Measurements from ENCODE around the gene PPP1R1B. TPM values are rescaled to one million over a fixed set of nuclear protein-coding genes. Genes with fewer than 3 reads are reported as not detected.

Gene PPP1R1B
- total RNA-seq, 1 donor from 2014 or later = 1.2 TPM

Other genes with a start within 250 kb of the PPP1R1B start
- 11.0 TPM for gene FBXL20, start 225.3 kb upstream of the PPP1R1B start, total RNA-seq
- gene MED1, start 175.7 kb upstream of the PPP1R1B start, total RNA-seq = 24.2 TPM
- gene CDK12, start 165.5 kb upstream of the PPP1R1B start, total RNA-seq = 29.1 TPM
- gene NEUROD2, start 19.0 kb upstream of the PPP1R1B start, total RNA-seq = 0.08 TPM
- 21.9 TPM for gene STARD3, start 10.2 kb downstream of the PPP1R1B start, total RNA-seq
- 4,725 TPM for gene TCAP, start 38.4 kb downstream of the PPP1R1B start, total RNA-seq
- gene PNMT, start 41.5 kb downstream of the PPP1R1B start, total RNA-seq = 10.9 TPM
- gene PGAP3, start 61.1 kb downstream of the PPP1R1B start, total RNA-seq = 15.3 TPM
- gene ERBB2, start 73.1 kb downstream of the PPP1R1B start, total RNA-seq = 84.4 TPM
- 48.5 TPM for gene MIEN1, start 103.6 kb downstream of the PPP1R1B start, total RNA-seq
- 0.65 TPM for gene GRB7, start 111.0 kb downstream of the PPP1R1B start, total RNA-seq
- 0.51 TPM for gene IKZF3, start 237.4 kb downstream of the PPP1R1B start, total RNA-seq
- not detected for gene ZPBP2, start 241.2 kb downstream of the PPP1R1B start, total RNA-seq